ENCODE results near the gene STAC. TPM values are rescaled to one million over a fixed set of nuclear protein-coding genes. Genes with fewer than 3 reads are reported as not detected.
A peak's percentile ranks its signal among the peaks of the same experiment; 100 is the strongest.

STAC gene
- total RNA-seq, 4 donors from 2014 or later = 3.1 to 12.9 (median 11.5) TPM

DNA sequence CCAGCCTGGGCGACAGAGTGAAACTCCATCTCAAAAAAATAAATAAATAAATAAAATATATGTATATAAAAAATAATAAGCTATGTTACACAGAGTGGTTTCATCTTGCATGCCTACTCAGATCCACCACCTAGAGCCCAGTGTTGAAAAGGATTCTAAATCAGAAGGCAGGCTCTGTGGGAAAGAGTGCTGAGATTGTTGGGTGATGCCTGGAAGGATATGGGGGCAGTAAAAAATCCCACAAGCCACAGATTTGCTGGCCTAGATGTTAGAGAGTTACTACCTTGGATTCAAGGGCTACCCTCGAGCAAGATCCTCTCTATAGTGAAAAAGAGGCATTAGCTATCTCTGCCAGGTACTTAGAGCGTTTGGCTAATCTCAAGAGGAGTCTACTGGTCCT lies 144.3 kb downstream of the STAC start:
- Histone ChIP-seq H3K4me3 (no peak overlapping the region), H3K27me3 (no peaks in the 10 kb centered on the region), H3K9me3 (no peaks in the 10 kb centered on the region), H3K4me1 (no peaks in the 10 kb centered on the region), H3K27ac (no peak overlapping the region), H3K36me3 (no peaks in the 10 kb centered on the region)
- TF ChIP-seq, protein P1, sequence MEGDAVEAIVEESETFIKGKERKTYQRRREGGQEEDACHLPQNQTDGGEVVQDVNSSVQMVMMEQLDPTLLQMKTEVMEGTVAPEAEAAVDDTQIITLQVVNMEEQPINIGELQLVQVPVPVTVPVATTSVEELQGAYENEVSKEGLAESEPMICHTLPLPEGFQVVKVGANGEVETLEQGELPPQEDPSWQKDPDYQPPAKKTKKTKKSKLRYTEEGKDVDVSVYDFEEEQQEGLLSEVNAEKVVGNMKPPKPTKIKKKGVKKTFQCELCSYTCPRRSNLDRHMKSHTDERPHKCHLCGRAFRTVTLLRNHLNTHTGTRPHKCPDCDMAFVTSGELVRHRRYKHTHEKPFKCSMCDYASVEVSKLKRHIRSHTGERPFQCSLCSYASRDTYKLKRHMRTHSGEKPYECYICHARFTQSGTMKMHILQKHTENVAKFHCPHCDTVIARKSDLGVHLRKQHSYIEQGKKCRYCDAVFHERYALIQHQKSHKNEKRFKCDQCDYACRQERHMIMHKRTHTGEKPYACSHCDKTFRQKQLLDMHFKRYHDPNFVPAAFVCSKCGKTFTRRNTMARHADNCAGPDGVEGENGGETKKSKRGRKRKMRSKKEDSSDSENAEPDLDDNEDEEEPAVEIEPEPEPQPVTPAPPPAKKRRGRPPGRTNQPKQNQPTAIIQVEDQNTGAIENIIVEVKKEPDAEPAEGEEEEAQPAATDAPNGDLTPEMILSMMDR (IDR thresholded peaks at IDR 0.05) = no peak
- TF ChIP-seq EP300 (IDR thresholded peaks at IDR 0.05) (no peak), POLR2A (IDR thresholded peaks at IDR 0.05) (no peak), POLR2AphosphoS5 (IDR thresholded peaks at IDR 0.05) (no peak)
- no peak for ATAC-seq
- 88 to 97% methylated on average over 3 of the region's 3 CpGs for WGBS, 2 donors (ENCODE audit: low coverage in 1 of 2)

DNA sequence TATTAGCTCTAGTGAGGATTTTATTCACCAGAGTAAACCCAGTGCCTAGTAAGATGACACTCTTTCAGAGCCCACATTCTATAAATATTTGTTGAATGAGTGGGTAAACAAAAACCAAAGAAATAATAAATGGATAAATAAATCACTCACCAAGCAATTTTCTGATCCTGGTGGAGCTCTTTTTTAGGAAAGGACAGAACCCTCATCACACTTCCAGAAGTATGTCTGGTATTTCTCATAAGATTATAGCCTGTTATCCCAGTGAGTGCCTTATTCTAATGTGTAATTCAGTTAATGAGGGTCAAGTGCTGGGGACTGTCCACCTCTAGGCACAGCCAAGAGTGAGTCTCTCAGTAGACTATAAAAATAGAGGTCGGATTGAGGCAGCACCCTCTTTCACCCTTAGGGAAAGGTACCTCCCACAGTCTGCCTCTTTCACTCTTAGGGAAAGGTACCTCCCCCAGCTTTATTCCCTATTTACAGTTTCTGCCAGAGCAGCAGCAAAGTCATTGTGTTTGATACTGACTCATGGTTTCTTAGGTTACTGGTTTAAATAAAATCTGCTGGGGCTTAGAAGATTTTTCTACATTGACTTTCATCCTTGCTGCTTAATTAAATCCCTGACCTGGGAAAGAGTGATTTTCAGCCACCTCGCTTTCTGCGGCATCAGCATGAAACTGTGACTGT lies 145.0 kb downstream of the STAC start:
- 45 to 51% methylated on average over 3 of the region's 3 CpGs for WGBS, 2 donors (ENCODE audit: low coverage in 1 of 2)
- no peak for ATAC-seq
- no peak overlapping the region for H3K27ac ChIP-seq
- no peak overlapping the region for H3K4me3 ChIP-seq
- no peaks in the 10 kb centered on the region for H3K27me3 ChIP-seq
- no peaks in the 10 kb centered on the region for H3K4me1 ChIP-seq
- H3K9me3 ChIP-seq = no peaks in the 10 kb centered on the region
- no peaks in the 10 kb centered on the region for H3K36me3 ChIP-seq
- TF ChIP-seq, protein P1 (IDR thresholded peaks at IDR 0.05) = no peak
- TF ChIP-seq EP300 (IDR thresholded peaks at IDR 0.05) (no peak), POLR2AphosphoS5 (IDR thresholded peaks at IDR 0.05) (no peak), POLR2A (IDR thresholded peaks at IDR 0.05) (no peak)

DNA sequence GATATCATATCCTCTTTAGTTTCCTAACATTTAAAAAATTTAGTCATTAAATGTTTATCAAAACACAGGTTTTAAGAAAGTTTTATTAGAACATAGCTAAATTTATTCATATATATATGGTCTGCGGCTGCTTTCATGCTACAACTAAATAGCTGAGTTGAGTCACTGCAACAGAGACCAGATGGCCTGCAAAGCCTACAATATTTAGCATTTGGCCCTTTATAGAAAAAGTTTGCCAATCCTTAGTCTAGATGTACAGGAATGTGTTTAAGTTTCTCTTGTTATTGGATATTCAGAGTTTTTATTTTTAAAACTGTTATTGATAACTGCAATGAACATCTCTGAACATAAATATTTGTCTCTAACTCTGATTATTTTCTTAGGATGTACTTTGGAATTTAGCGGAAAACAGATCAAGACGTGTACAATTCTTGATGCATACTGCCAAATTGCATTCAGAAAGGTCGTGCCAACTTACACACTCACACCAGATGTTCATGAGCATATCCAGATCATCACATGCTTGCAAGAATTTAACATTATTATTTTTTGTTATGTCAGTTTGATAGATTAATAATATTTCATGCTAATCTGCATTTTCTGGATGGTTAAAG lies 157.9 kb downstream of the STAC start:
- 49 to 68% methylated on average over 4 of the region's 4 CpGs for WGBS, 2 donors (ENCODE audit: low coverage in 1 of 2)
- Histone ChIP-seq H3K36me3 (no peaks in the 10 kb centered on the region), H3K27me3 (no peaks in the 10 kb centered on the region), H3K4me1 (no peaks in the 10 kb centered on the region), H3K9me3 (peaks cover 0 to 5% (median 0%) of the 10 kb centered on the region in 3 donors), H3K27ac (no peak overlapping the region), H3K4me3 (no peak overlapping the region)
- TF ChIP-seq POLR2A (IDR thresholded peaks at IDR 0.05) = no peak
- TF ChIP-seq POLR2AphosphoS5 (IDR thresholded peaks at IDR 0.05) = no peak
- TF ChIP-seq EP300 (IDR thresholded peaks at IDR 0.05) = no peak
- TF ChIP-seq, protein P1 (IDR thresholded peaks at IDR 0.05) = no peak
- ATAC-seq = no peak

DNA sequence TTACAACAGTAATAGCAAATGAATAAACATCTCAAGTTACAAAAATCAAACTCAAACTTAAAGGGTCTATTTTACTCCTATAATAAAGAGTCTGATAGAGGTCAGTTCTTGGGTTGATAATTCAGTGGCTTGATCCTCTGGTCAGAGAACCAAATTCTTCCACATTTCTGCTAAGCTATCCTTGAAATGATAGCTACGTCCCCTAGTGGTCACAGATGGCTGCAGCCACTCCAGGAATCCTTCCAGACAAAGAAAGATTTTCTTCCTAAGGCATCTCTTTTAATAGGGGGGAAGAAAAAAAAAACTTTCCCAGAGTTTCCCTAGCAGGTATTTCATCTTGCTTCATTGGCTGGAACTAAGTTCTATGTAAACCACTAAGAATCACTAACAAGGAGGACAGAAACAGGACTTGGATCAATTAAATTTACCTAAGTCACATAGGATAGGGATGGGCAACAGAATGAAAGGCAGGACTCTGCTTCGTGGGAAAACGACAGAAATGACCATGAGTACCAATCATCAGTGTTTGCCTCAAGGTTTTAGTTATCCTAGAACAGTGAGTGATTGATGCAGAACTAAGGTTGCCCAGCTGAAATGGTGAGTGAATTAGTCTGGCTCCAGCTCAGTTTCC lies 160.7 kb downstream of the STAC start:
- Histone ChIP-seq H3K4me1 (no peaks in the 10 kb centered on the region), H3K27ac (no peak overlapping the region), H3K27me3 (no peaks in the 10 kb centered on the region), H3K9me3 (peaks cover 0 to 5% (median 0%) of the 10 kb centered on the region in 3 donors), H3K4me3 (no peak overlapping the region), H3K36me3 (no peaks in the 10 kb centered on the region)
- no peak for ATAC-seq
- 77% methylated on average over 3 of the region's 3 CpGs for WGBS, 2 donors (ENCODE audit: low coverage in 1 of 2)
- TF ChIP-seq, protein P1 (IDR thresholded peaks at IDR 0.05) = peak in 3 of 4 experiments; percentile 32 to 53 (median 33)
- TF ChIP-seq EP300 (IDR thresholded peaks at IDR 0.05) = no peak
